Hepatic stellate cell (primary cell): Measurements from ENCODE around the gene TRPM3.
A peak's percentile ranks its signal among the peaks of the same experiment; 100 is the strongest.

Experiments
- DNase-seq: peaks from one replicate; pipeline ENCODE4 v3.0.0; 2011; ENCODE audit warnings: low spot score

TRPM3 gene

GRCh38 chr9:71097671-71098070 lies 23.8 kb downstream of the TRPM3 start:
- DNase-seq, result no peak

DNA sequence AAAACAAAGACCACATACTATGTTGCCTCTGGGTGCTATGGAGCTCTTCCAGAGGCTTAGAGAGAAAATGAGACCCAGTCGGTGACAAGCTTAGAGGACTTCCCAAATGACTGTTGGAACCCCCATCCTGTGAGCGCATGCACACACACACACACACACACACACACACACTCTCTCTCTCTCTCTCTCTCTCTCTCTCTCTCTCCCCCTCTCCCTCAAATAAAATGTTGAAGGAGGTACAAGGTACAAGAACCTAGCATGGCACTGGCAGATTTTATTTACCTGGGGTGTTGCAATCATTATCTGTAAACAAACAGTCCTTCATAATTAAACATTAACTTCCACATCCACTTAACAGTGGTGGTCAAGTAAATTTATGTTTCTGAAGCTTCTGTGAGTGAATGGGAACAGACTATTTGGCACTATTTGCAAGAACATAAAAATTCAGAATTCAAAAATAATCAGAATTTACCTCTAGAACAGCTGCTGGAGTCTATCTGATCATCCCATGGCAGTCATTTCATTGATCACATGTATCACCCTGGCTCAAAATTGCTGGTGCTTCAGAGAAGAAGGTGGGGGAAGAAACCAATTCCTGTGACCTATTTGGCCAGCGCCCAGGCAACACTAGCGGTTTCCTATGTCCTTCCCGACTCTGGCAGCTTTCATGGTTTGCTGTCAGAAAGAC lies 24.9 kb downstream of the TRPM3 start:
- no peak for DNase-seq

- no peak for DNase-seq
Measured at GRCh38 chr9:71094708-71095251, 26.6 kb downstream of the TRPM3 start.

DNA sequence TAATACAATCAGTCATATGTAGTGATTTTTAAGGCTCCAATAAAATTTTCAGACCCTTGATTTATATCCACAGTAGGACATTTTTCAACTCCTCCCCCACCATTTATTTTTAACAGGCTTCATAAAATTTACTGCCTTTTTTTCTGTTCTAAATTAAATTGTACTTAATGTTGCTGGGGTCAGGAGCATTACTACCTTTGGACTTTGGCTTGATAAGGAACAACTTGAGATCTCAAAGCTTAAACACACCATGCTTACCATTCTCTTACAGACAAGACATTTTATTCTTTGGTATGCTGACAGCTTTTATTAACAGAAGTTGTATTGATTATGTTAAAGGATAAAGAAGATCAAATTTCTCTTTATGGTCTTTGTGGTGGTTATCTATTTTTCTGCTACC lies 30.5 kb downstream of the TRPM3 start:
- no peak for DNase-seq

DNA sequence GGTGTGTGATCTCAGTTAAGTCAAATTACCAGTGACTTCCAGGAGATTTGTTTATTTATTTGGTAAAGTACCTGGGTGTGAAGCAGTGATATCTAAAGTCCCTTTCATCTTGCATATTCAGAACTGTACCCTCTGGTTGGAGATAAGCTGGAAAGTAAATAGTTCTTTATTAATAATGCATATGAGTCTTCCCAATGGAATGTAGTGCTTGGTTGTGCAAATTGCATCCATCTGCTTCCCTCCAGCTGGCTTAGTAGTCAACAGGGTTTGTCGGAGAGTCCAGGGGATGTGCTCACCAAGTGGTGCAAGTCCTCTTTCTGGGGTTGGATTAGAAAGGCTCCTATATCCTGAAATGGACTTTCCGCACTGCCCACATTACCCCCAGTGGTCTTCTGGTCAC lies 42.0 kb downstream of the TRPM3 start:
- peak; percentile 0 for DNase-seq

- DNase-seq, result no peak
Measured at GRCh38 chr9:71076096-71076495, 45.3 kb downstream of the TRPM3 start.

DNA sequence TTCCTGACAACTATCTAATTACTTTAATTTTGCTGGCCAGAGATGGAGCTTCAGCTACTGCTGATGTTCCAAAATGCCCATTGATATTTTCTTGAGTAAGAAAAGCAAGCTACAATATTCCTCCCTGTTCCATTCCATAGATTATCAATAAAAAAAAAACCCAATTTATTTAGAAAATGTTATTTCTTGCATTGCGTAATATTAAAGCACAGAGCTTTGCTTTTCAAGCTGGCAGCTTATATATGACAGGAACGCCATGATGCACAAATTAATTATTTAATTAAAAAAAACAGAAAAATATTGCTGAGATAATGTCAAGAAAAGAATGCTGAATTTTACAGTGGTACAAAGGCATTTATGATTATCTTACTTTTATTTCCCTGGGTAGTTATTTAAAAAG lies 47.9 kb downstream of the TRPM3 start:
- no peak for DNase-seq

GRCh38 chr9:71072587-71072986 lies 48.8 kb downstream of the TRPM3 start:
- no peak for DNase-seq

DNA sequence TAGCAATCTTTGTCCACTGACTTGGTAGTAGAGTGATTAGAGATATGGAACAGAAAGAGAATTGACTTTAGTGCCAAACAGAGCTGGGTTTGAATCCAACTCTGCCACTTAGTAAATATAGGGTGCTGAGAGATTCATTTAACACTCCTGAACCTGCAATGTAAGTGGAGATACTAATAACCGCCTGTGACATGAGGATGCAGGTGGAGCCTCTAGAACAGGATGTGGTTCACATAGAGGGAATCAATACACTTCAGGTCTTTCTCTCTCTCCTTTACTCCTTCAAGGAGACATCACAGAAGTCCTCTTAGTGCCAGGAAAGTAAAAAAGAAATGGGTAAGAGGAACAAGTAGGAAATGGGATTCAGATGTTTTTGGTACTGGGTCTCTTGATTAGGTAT lies 49.8 kb downstream of the TRPM3 start:
- DNase-seq, result no peak

GRCh38 chr9:71058660-71059059 lies 62.8 kb downstream of the TRPM3 start:
- no peak for DNase-seq

DNA sequence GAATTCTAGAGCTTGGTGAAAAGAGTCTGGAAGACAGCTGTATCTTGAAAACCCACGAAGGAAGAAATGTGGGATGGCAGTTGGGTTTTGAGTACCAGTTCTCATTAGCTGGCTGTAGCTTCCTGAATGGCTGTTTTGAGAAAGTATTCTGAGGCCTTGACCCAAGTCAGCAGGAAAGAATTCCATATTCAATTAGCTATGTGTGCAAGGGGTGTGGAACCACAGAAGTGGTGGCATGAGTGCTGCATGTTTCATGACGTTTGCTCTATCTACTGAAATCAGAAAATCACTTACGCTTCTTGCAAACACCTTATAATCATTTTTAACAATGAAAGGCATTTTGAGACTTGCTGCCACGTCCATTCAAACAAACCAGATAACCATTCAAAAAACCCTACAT lies 69.1 kb downstream of the TRPM3 start:
- no peak for DNase-seq

DNA sequence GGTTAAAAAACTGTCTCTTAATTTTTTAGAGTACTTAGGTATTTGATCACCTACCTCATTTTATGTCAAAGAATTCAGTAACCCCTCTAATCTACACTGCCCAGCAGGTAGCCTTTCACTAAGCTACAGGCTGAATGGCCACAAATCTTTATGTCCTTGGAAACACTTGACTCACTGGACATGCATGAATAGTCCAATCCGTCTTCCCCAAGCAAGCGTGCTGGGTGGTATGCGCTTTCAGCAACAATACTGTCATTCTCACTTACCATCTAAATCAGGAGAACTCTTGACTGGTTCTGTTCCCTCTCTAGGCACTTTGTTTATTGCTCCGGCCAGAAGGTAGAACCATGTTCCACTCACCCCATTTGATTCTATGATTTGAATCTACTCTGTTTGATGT lies 73.1 kb downstream of the TRPM3 start:
- no peak for DNase-seq

DNA sequence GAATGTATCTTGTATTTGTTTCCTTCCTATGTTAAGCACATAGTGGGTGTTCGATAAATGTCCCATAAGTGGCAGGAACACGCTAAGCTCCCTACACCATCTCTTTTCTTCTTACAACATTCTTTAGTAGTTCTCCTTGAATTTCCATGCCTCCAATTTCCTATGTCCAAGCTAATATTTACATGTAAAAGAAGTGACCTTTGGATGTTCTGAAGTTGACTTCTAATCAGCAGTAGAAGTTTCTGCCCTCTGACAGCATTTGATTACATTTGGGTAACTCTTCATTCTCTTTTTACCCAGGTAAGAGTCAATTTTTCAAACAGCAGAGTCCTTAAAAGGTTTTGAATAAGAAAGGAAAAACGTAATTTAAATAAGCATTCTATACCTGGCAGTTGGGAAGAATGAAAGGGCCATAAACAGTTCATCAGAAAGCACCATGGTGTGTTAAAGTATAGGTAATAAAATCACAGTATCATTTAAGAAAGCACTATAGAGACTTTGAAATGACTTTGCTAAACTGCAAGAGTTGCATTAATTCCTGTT lies 78.9 kb downstream of the TRPM3 start:
- DNase-seq, result no peak

DNA sequence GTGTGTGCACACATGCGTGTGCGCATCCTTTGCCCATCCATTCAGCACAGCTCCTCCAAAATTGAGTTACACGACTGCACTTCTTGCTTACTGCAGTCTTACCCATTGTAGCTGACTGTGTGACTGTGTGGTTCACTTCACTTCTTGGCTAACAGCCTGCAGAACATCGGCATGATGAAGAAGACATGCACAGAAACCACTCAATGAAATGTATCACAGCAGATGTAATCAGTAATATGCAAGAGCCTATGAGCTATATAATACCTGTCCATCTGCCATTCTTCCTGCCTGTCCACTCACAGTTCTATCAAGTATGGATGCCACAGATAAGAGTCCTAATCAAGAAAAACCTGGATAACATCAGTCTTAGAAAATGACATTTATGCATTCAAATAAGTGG lies 83.9 kb downstream of the TRPM3 start:
- DNase-seq, result no peak

DNA sequence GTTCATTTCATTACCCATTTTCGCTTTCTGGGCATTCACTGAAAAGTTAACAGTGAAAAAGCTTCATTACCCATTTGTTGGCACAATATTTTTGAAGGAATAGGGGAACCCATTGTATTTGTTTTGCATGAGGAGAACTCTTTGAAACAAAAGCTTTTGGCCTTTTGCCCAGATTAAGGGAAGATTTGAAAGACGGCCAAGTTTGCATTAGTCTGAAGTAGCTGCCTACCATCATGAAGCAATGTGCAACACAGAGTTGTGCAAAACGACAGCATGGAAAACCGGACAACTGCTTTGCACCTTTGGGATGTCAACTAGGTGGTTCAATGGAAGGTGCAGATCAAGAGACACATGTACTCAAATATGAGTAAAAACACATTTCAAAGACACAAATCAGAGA lies 84.9 kb downstream of the TRPM3 start:
- DNase-seq, result no peak

- no peak for DNase-seq
Measured at GRCh38 chr9:71032779-71033178, 88.6 kb downstream of the TRPM3 start.

GRCh38 chr9:71025728-71026127 lies 95.7 kb downstream of the TRPM3 start:
- DNase-seq, result no peak

DNA sequence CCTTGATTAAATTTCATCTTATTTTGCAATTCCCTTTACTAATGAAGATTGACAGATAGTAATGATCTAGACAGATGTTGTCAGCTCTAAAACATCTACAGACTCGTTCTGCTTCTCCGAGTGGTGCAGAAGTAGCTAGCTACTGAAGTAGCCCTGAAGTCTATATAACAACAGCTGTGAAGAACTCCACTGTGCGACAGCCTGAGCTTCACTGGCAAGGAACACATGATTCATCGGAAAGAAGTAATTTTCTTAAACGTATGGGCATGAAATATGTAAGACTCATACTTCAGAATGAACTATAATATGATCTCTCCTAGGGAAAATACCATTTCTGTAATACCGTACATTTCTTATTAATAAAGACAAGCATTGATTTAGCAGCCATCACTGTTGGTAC lies 96.2 kb downstream of the TRPM3 start:
- no peak for DNase-seq

DNA sequence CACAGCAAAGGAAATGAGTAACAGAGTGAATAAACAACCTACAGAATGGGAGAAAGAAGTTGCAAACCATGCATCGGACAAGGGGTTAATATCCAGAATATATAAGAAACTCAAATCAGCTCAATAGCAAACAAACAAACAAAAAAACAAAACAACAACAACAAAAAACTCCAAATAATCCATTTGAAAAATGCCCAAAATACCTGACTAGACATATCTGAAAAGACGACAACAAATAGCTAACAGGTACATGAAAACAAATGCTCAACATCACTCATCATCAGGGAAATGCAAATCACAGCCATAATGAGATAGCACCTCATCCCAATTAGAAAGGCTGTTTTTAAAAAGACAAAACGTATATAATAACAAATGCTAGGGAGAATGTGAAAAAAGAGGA lies 111.2 kb downstream of the TRPM3 start:
- no peak for DNase-seq

DNA sequence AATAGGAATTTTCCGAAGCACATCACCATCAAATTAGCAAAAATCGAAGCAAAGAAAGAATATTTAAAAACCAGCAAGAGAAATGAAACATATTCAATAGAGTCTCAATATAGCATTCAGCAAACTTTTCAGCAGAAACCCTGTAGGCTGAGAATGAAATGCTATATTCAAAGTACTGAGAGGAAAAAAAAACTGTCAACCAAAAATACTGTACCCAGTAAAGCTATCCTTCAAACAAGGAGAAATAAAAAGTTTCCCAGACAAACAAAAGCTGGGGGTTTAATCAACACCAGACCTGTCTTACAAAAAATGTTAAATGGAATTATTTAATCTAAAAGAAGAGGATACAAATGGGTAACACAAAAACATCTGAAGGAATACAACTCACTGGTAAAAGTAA lies 116.0 kb downstream of the TRPM3 start:
- no peak for DNase-seq

- no peak for DNase-seq
Measured at GRCh38 chr9:71004196-71004595, 117.2 kb downstream of the TRPM3 start.

DNA sequence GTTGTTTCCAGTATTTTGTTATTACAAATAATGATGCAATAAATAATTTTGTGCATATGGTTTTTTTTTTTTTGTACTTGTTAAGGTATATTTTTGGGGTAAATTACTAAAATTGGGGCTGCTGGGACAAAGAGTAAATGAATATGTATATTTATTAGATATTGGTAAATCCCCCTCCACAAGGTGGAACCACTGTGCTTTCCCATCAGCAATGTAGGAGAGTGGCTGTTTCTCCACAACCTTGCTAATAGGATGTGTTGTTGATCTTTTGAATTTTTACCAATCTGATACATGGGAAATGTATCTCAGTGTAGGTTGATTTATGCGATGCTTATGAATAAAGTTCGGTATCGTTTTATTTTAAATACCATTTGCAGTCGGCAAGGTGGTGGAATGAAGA lies 118.1 kb downstream of the TRPM3 start:
- no peak for DNase-seq

GRCh38 chr9:71001780-71002386 lies 119.5 kb downstream of the TRPM3 start:
- no peak for DNase-seq

GRCh38 chr9:70998962-70999361 lies 122.5 kb downstream of the TRPM3 start:
- no peak for DNase-seq
